Esophagus muscularis mucosa (tissue), 4 donors: Measurements from ENCODE around the gene SZT2. TPM values are rescaled to one million over a fixed set of nuclear protein-coding genes. Genes with fewer than 3 reads are reported as not detected.

Experiments
- DNase-seq: peaks from one replicate; pipeline ENCODE4 v3.0.0-alpha.2; 2017; ENCODE audit errors: extremely low spot score
- H3K27ac ChIP-seq, 4 donors: fragments of 200-600 bp; sonication (generic); replicated peaks in 1 of 4; 1 replicate in 3 of 4; 2 replicates in 1 of 4; pipeline ENCODE4 v1.5.1; 2016 to 2019; ENCODE audit warnings: mild to moderate bottlenecking in 1 of 4
- H3K27me3 ChIP-seq, 4 donors: fragments of 200-600 bp; sonication (generic); one replicate each; pipeline versions ENCODE4 v1.5.1 to v1.6.0; 2016 to 2019
- H3K36me3 ChIP-seq, 4 donors: fragments of 200-600 bp; sonication (generic); one replicate each; pipeline ENCODE4 v1.5.1; 2016 to 2019
- H3K4me1 ChIP-seq, 4 donors: fragments of 200-600 bp; sonication (generic); one replicate each; pipeline ENCODE4 v1.5.1; 2016 to 2019
- H3K4me3 ChIP-seq, 4 donors: fragments of 200-600 bp; sonication (generic); 1 replicate in 2 of 4; 2 replicates in 2 of 4; pipeline ENCODE4 v1.5.1; 2016 to 2019; ENCODE audit warnings: mild to moderate bottlenecking in 4 of 4, moderate library complexity in 1 of 4
- H3K9me3 ChIP-seq, 4 donors: fragments of 200-600 bp; sonication (generic); 1 replicate in 3 of 4; 2 replicates in 1 of 4; pipeline ENCODE4 v1.5.1; 2016 to 2019
- EP300 ChIP-seq: sonication (generic); formaldehyde crosslinking; IDR thresholded peaks from one replicate; pipeline ENCODE4 v1.6.1; 2017; ENCODE audit warnings: antibody characterized with exemption
- POLR2A ChIP-seq: fragments of 450-650 bp; IDR thresholded peaks from one replicate; pipeline ENCODE4 v1.6.1; 2017; ENCODE audit warnings: antibody characterized with exemption, moderate library complexity, mild to moderate bottlenecking, low read depth
- POLR2AphosphoS5 ChIP-seq, 2 donors: sonication (generic); formaldehyde crosslinking; IDR thresholded peaks; one replicate each; pipeline ENCODE4 v1.6.1; 2017; ENCODE audit warnings: antibody characterized with exemption in 2 of 2
- WGBS: methylation state at CpG from one replicate; pipeline ENCODE4 v1.1.5; 2018; 5-methylcytosine and 5-hydroxymethylcytosine counted together
- intact Hi-C: fragments of 100-400 bp; cut with DNase I; formaldehyde crosslinking; loops from one replicate; pipeline ENCODE4 v1.15.1; 2023
- total RNA-seq, 4 donors: library from RNA; depleted of rRNA; stranded (reverse); fragments of >200 nt; gene quantifications; one replicate each; pipeline versions ENCODE4 v1.1.0 to v1.2.1, GENCODE V29; 2016
- TF ChIP-seq, protein P1 (sequence below), 3 experiments: fragments of 200-600 bp in 2 of 3; fragments of 450-650 bp in 1 of 3; sonication (generic) in 2 of 3; IDR thresholded peaks; one replicate each; pipeline ENCODE4 v1.5.1; 2017 to 2019; ENCODE audit warnings: antibody characterized with exemption in 3 of 3, mild to moderate bottlenecking in 2 of 3, moderate library complexity in 1 of 3

Gene SZT2
- total RNA-seq, 4 donors from 2014 or later: 25.2 to 45.9 (median 31.3) TPM

DNA sequence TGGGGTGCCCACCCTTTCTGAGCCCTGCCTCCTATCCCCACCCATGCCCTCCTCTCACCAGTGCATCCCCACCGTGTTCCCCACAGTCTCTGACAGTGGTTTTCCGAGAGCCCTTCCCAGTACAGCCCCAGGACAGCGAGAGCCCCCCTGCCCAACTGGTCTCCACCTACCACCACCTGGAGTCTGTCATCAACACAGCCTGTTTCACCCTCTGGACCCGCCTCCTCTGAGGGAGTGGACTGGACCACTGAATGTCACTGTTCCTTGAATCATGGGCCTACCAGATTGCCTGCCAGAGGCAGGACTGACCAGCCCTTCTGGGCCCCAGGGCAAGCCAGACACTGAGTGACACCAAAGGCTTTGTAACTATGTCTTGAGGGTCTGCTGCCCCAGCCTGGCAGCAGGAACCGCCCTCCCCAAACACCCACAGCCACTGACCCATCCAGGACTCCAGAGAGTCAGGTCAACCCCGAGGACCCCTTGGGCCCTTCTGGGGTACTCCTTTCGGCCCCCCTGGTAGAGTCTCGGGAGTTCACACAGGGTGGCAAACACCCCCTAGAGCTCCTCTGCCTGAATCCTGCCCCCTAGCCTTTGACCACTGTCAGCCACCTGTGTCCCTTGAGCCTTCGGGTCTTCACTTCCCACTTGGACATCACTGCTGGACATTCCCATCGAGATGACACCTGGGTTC is 60.7 kb downstream of the SZT2 start:
- Histone ChIP-seq H3K4me3 (no peak overlapping the region), H3K36me3 (peaks cover 53 to 70% (median 68%) of the 10 kb centered on the region in 4 donors), H3K27me3 (no peaks in the 10 kb centered on the region), H3K4me1 (peaks cover 18 to 29% (median 27%) of the 10 kb centered on the region in 4 donors), H3K9me3 (no peaks in the 10 kb centered on the region), H3K27ac (no peak overlapping the region)
- DNase-seq: no peak
- intact Hi-C loops: no loop called here
- 93% methylated on average over 10 of the region's 10 CpGs for WGBS
- TF ChIP-seq, protein P1, sequence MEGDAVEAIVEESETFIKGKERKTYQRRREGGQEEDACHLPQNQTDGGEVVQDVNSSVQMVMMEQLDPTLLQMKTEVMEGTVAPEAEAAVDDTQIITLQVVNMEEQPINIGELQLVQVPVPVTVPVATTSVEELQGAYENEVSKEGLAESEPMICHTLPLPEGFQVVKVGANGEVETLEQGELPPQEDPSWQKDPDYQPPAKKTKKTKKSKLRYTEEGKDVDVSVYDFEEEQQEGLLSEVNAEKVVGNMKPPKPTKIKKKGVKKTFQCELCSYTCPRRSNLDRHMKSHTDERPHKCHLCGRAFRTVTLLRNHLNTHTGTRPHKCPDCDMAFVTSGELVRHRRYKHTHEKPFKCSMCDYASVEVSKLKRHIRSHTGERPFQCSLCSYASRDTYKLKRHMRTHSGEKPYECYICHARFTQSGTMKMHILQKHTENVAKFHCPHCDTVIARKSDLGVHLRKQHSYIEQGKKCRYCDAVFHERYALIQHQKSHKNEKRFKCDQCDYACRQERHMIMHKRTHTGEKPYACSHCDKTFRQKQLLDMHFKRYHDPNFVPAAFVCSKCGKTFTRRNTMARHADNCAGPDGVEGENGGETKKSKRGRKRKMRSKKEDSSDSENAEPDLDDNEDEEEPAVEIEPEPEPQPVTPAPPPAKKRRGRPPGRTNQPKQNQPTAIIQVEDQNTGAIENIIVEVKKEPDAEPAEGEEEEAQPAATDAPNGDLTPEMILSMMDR (IDR thresholded peaks at IDR 0.05): no peak
- no peak for TF ChIP-seq POLR2AphosphoS5 (IDR thresholded peaks at IDR 0.05)

DNA sequence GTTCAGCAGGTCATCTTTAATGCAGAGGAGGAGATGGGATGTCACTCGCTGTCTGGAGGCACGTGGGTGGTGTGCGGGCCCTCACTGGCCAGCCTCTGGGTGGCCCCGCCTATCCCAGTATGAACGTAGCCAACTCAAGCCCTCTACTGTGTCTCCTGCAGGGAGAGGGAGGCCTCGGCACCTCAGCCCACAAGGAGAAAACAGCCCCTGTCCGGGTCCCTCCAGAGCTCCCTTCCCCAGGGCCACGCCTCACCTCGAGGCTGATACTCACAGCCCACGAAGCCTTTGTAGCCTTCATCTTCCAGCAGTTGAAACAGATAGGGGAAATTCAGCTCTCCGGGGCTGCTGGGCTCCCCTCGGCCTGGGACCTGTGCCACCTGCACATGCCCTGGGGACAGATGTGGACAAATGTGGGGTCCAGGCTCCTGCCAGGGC is 61.5 kb downstream of the SZT2 start:
- no peaks in the 10 kb centered on the region for H3K9me3 ChIP-seq
- WGBS: 83% methylated on average over 2 of the region's 12 CpGs
- TF ChIP-seq POLR2A (no peak), POLR2AphosphoS5 (IDR thresholded peaks at IDR 0.05) (no peak), EP300 (no peak)
- TF ChIP-seq, protein P1 (IDR thresholded peaks at IDR 0.05): no peak
- intact Hi-C loops: no loop called here
- H3K27me3 ChIP-seq: no peaks in the 10 kb centered on the region
- H3K4me1 ChIP-seq: peaks cover 18 to 29% (median 27%) of the 10 kb centered on the region in 4 donors
- H3K36me3 ChIP-seq: peaks cover 47 to 62% (median 60%) of the 10 kb centered on the region in 4 donors
- no peak for DNase-seq
- peak overlapping the region in 1 of 4 donors; percentile 95 for H3K27ac ChIP-seq
- H3K4me3 ChIP-seq: no peak overlapping the region

DNA sequence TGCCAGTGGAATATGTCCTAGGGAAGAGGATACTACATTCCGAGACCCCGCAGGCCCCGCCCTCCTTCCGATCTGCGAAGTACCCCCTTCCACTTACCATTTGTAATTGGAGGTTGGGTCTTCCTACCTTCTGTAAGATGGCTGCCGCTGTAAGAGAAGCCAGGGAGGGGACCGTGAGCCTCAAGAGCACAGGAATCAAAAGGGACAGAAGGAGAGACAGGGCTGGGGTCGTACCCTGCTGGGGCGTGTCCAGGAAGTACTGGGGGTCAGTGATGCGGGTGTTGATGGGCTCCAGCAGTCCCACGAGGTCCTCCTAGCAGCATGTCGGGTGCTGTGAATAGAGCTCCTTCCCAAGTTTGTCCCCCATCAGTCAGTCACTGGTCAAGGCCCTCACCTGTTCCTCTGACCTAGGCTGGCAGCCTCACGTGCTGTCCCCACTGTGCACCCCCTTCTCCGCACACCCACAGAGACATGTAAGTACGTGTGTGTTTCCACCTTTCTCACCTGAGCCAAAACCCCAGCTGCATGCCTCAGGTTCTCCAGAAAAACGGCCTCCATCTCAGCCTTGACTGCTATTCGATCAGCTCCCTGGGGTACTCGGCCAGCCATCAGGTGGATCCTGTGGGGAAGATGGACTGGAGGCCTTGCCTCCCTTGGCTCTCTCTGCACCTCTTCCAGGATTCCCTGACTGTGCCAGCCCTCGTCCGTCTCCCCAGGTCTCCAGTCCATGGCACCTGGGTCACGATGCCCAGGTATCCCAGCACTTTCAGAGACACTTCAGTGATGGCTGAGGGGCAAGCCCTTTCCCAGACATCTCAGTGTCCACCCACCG is 62.2 kb downstream of the SZT2 start:
- intact Hi-C loops: no loop called here
- TF ChIP-seq POLR2A (no peak), EP300 (no peak)
- TF ChIP-seq, protein P1 (IDR thresholded peaks at IDR 0.05): no peak
- Histone ChIP-seq H3K4me3 (no peak overlapping the region), H3K9me3 (no peaks in the 10 kb centered on the region), H3K27me3 (no peaks in the 10 kb centered on the region), H3K36me3 (peaks cover 39 to 54% (median 53%) of the 10 kb centered on the region in 4 donors), H3K27ac (peak overlapping the region in 3 of 4 donors; percentile 91 to 95 (median 92)), H3K4me1 (peaks cover 18 to 29% (median 27%) of the 10 kb centered on the region in 4 donors)
- WGBS: 88% methylated on average over 19 of the region's 22 CpGs
- DNase-seq: no peak

DNA sequence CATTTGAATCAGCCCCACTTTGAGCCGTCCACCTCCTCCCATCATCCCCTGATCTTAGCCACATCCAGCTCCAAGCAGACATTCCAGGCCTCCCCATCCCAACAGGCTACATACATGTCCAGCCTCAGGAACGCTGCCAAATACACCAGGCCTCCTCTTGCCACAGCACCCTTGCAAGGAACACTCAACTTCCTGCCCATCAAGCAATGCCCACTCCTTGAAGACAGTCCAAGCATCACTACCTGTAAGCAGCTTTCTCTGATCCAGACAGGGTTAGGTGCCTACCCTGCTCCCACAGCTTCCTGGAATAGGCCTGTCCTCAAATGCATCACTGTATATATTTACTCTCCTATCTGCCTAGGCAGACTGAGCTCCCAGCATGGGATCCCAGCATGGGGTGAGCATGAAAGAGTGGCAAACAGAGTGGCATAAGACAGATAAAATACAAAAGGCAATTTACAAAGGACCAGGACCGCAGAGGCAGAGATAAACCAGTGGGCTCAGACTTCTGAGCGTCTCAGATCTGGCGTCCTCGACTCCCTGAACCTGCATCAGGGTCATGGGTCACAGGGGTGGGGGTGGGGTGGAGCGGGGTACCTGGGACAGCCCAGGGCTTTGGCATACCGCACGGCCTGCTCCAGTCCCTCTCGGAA is 63.2 kb downstream of the SZT2 start:
- TF ChIP-seq EP300: no peak
- peak in 1 of 2 donors; percentile 22 for TF ChIP-seq POLR2AphosphoS5 (IDR thresholded peaks at IDR 0.05)
- 20% methylated on average over 5 of the region's 10 CpGs for WGBS
- Histone ChIP-seq H3K27me3 (no peaks in the 10 kb centered on the region), H3K9me3 (no peaks in the 10 kb centered on the region), H3K27ac (peak overlapping the region; percentile 91 to 96 (median 94)), H3K4me3 (peak overlapping the region; percentile 62 to 70 (median 66)), H3K4me1 (peaks cover 18 to 29% (median 27%) of the 10 kb centered on the region in 4 donors), H3K36me3 (peaks cover 29 to 44% (median 43%) of the 10 kb centered on the region in 4 donors)
- intact Hi-C loops: no loop called here
- DNase-seq: no peak
